GM12874 (cell line): ENCODE results near the gene SWAP70.

Experiments used
- CTCF ChIP-seq: IDR thresholded peaks from 2 replicates; pipeline ENCODE4 v1.5.1; 2011; ENCODE audit warnings: low read depth, mild to moderate bottlenecking, control low read depth, low read length, moderate library complexity; ENCODE audit not compliant: insufficient read depth

SWAP70 gene

GRCh38 chr11:9748361-9748970 lies 84.6 kb downstream of the SWAP70 start:
- peak; percentile 82 for TF ChIP-seq CTCF

GRCh38 chr11:9750551-9750950 lies 86.7 kb downstream of the SWAP70 start:
- TF ChIP-seq CTCF: no peak

- no peak for TF ChIP-seq CTCF
Measured at GRCh38 chr11:9752091-9752490, 88.2 kb downstream of the SWAP70 start.

GRCh38 chr11:9753021-9753420 lies 89.1 kb downstream of the SWAP70 start:
- no peak for TF ChIP-seq CTCF

GRCh38 chr11:9754010-9754471 lies 90.2 kb downstream of the SWAP70 start:
- no peak for TF ChIP-seq CTCF

- TF ChIP-seq CTCF: no peak
Measured at GRCh38 chr11:9755561-9756185, 91.8 kb downstream of the SWAP70 start.

GRCh38 chr11:9756461-9756860 lies 92.6 kb downstream of the SWAP70 start:
- no peak for TF ChIP-seq CTCF
